Activated B cell treated with CpG ODN at 0.5 μM for 24 hours (primary cell): ENCODE measurements around the gene SMAP1. TPM values are rescaled to one million over a fixed set of nuclear protein-coding genes. Genes with fewer than 3 reads are reported as not detected.

Source experiments
- ATAC-seq: fragments of 200-7000 bp; cut with Tn5 transposase; one replicate; pipeline ENCODE4 v1.10.0; 2021; ENCODE audit warnings: low read depth, mild to moderate bottlenecking, moderate library complexity
- CTCF ChIA-PET: fragments of 350-600 bp; sonication (Branson Sonifier 250); formaldehyde crosslinking; loops from one replicate; lab custom pipeline; 2021; ENCODE audit warnings: antibody characterized with exemption; lab: Charles Lee
- POLR2A ChIA-PET: fragments of 350-600 bp; sonication (Branson Sonifier 250); formaldehyde crosslinking; loops from one replicate; lab custom pipeline; 2021; ENCODE audit warnings: antibody characterized with exemption; lab: Charles Lee
- DNase-seq: peaks from one replicate; pipeline ENCODE4 v3.0.0; 2022
- H3K27ac Mint-ChIP-seq: one replicate; pipeline ENCODE4 v1.8.0; 2020; ENCODE audit warnings: mixed read lengths
- H3K27me3 Mint-ChIP-seq: one replicate; pipeline ENCODE4 v1.8.0; 2021; ENCODE audit warnings: mixed read lengths
- H3K36me3 Mint-ChIP-seq: one replicate; pipeline ENCODE4 v1.8.0; 2021; ENCODE audit warnings: low read depth, mixed read lengths
- H3K4me1 Mint-ChIP-seq: one replicate; pipeline ENCODE4 v1.8.0; 2021; ENCODE audit warnings: mixed read lengths
- H3K4me3 Mint-ChIP-seq: one replicate; pipeline ENCODE4 v1.8.0; 2020; ENCODE audit warnings: mild to moderate bottlenecking, mixed read lengths
- H3K9me3 Mint-ChIP-seq: one replicate; pipeline ENCODE4 v1.8.0; 2020; ENCODE audit warnings: mixed read lengths
- CTCF ChIP-seq: fragments of 200-600 bp; IDR thresholded peaks from one replicate; pipeline ENCODE4 v1.8.0; 2022; ENCODE audit warnings: antibody characterized with exemption, mild to moderate bottlenecking
- intact Hi-C: fragments of 100-400 bp; cut with micrococcal nuclease; formaldehyde crosslinking; loops from one replicate; pipeline ENCODE4 v1.15.1; 2024
- total RNA-seq: library from RNA; stranded (reverse); gene quantifications from 2 replicates; pipeline ENCODE4 v1.2.3, GENCODE V29; 2022

The SMAP1 gene
- total RNA-seq, 1 donor from 2014 or later: 21.6 TPM

- intact Hi-C loops: loop anchor here (1.0 kb wide), 4 partner anchors 179 to 644 kb away; no protein-coding TSS in a partner anchor
- no peaks in the 10 kb centered on the region for H3K27me3 Mint-ChIP-seq
- ChIA-PET POLR2A (no interaction called here), CTCF (interaction anchor here (1.9 to 3.4 kb wide), 2 partner anchors 179 to 250 kb away, joined by 9 to 38 read pairs; no protein-coding TSS in a partner anchor)
- H3K4me1 Mint-ChIP-seq: peaks cover 24% of the 10 kb centered on the region
- ATAC-seq: no peak
- peaks cover 15% of the 10 kb centered on the region for H3K36me3 Mint-ChIP-seq
- TF ChIP-seq CTCF: no peak
- no peak overlapping the region for H3K4me3 Mint-ChIP-seq
- DNase-seq: no peak
- no peaks in the 10 kb centered on the region for H3K9me3 Mint-ChIP-seq
- H3K27ac Mint-ChIP-seq: no peak overlapping the region
These were observed 38.1 kb downstream of the SMAP1 start for GRCh38 chr6:70705772-70706171.

GRCh38 chr6:70706491-70707123 is 38.9 kb downstream of the SMAP1 start:
- intact Hi-C loops: loop anchor here (1.0 kb wide), 4 partner anchors 178 to 643 kb away; no protein-coding TSS in a partner anchor
- DNase-seq (no peak), ATAC-seq (no peak)
- Mint-ChIP-seq H3K27ac (no peak overlapping the region), H3K9me3 (no peaks in the 10 kb centered on the region), H3K36me3 (peaks cover 9% of the 10 kb centered on the region), H3K4me3 (no peak overlapping the region), H3K27me3 (no peaks in the 10 kb centered on the region), H3K4me1 (peaks cover 21% of the 10 kb centered on the region)
- ChIA-PET POLR2A (no interaction called here), CTCF (interaction anchor here (0.8 to 6.0 kb wide), 15 partner anchors 10 to 307 kb away, joined by 3 to 144 read pairs (median 5); partner anchors contain the start of genes B3GAT2 and SDHAF4)
- peak; percentile 69 for TF ChIP-seq CTCF

GRCh38 chr6:70707893-70708292 is 40.2 kb downstream of the SMAP1 start:
- no peak overlapping the region for H3K4me3 Mint-ChIP-seq
- no peak for TF ChIP-seq CTCF
- no peaks in the 10 kb centered on the region for H3K9me3 Mint-ChIP-seq
- no peaks in the 10 kb centered on the region for H3K36me3 Mint-ChIP-seq
- H3K27ac Mint-ChIP-seq: no peak overlapping the region
- POLR2A ChIA-PET: no interaction called here
- CTCF ChIA-PET: interaction anchor here (1.2 to 6.0 kb wide), 10 partner anchors 12 to 306 kb away, joined by 3 to 144 read pairs (median 6); partner anchors contain the start of genes B3GAT2 and SDHAF4
- no peak for ATAC-seq
- intact Hi-C loops: no loop called here
- H3K4me1 Mint-ChIP-seq: peaks cover 27% of the 10 kb centered on the region
- H3K27me3 Mint-ChIP-seq: no peaks in the 10 kb centered on the region
- DNase-seq: no peak

GRCh38 chr6:70708448-70708847 is 40.8 kb downstream of the SMAP1 start:
- Mint-ChIP-seq H3K4me3 (no peak overlapping the region), H3K27ac (no peak overlapping the region), H3K27me3 (no peaks in the 10 kb centered on the region), H3K9me3 (no peaks in the 10 kb centered on the region), H3K4me1 (peaks cover 31% of the 10 kb centered on the region), H3K36me3 (no peaks in the 10 kb centered on the region)
- intact Hi-C loops: no loop called here
- POLR2A ChIA-PET: no interaction called here
- DNase-seq (no peak), ATAC-seq (no peak)
- TF ChIP-seq CTCF: no peak
- CTCF ChIA-PET: interaction anchor here (2.1 to 6.0 kb wide), 3 partner anchors 178 to 247 kb away, joined by 5 to 144 read pairs (median 38); partner anchors contain the start of gene B3GAT2

GRCh38 chr6:70709826-70710225 is 42.1 kb downstream of the SMAP1 start:
- Mint-ChIP-seq H3K9me3 (peaks cover 6% of the 10 kb centered on the region), H3K27ac (no peak overlapping the region), H3K27me3 (no peaks in the 10 kb centered on the region), H3K36me3 (peaks cover 6% of the 10 kb centered on the region), H3K4me3 (no peak overlapping the region), H3K4me1 (peaks cover 33% of the 10 kb centered on the region)
- no peak for DNase-seq
- TF ChIP-seq CTCF: no peak
- ChIA-PET POLR2A (no interaction called here), CTCF (interaction anchor here (1.2 to 6.0 kb wide), 2 partner anchors 176 to 246 kb away, joined by 6 to 144 read pairs; no protein-coding TSS in a partner anchor)
- intact Hi-C loops: no loop called here
- no peak for ATAC-seq
